Activated T-cell treated with anti-CD3 and anti-CD28 coated beads, Interleukin-2, amount 50 U/mL, for 72 hours (primary cell): ENCODE data around the gene APOBEC3A. TPM values are rescaled to one million over a fixed set of nuclear protein-coding genes. Genes with fewer than 3 reads are reported as not detected.
"Not testable (repeated sequence)": the region's sequence is repeated elsewhere in the genome, so short reads cannot be mapped to it uniquely, and the experiment has no call there.

Experiments
- ATAC-seq, 2 donors: fragments of 150-1000 bp; cut with Tn5 transposase; replicated peaks in 1 of 2; 2 replicates each; pipeline ENCODE4 v1.10.0; 2021; ENCODE audit warnings: moderate library complexity in 2 of 2, mild to moderate bottlenecking in 1 of 2
- DNase-seq, 2 donors: peaks; one replicate each; pipeline ENCODE4 v3.0.0; 2021 to 2022; ENCODE audit warnings: mixed read lengths in 1 of 2
- H3K27ac Mint-ChIP-seq: one replicate; pipeline ENCODE4 v1.8.0; 2022; ENCODE audit warnings: mild to moderate bottlenecking, moderate library complexity, mixed read lengths
- H3K27me3 Mint-ChIP-seq: one replicate; pipeline ENCODE4 v1.8.0; 2022; ENCODE audit warnings: low read depth, mixed read lengths
- H3K36me3 Mint-ChIP-seq, 2 donors: one replicate each; pipeline ENCODE4 v1.8.0; 2022; ENCODE audit warnings: mixed read lengths in 2 of 2, mild to moderate bottlenecking in 1 of 2; ENCODE audit not compliant: insufficient read depth in 2 of 2
- H3K4me1 Mint-ChIP-seq: one replicate; pipeline ENCODE4 v1.8.0; 2022; ENCODE audit warnings: low read depth, mixed read lengths
- H3K4me3 Mint-ChIP-seq, 2 donors: one replicate each; pipeline ENCODE4 v1.8.0; 2022; ENCODE audit warnings: mild to moderate bottlenecking in 2 of 2, mixed read lengths in 2 of 2, moderate library complexity in 2 of 2
- H3K9me3 Mint-ChIP-seq, 2 donors: one replicate each; pipeline ENCODE4 v1.8.0; 2022; ENCODE audit warnings: mixed read lengths in 2 of 2
- total RNA-seq, 2 donors: library from RNA; stranded (reverse); gene quantifications; one replicate each; pipeline ENCODE4 v1.2.3, GENCODE V29; 2022

Gene APOBEC3A
- total RNA-seq, 2 donors from 2014 or later: 0.37 TPM; not detected in 1

DNA sequence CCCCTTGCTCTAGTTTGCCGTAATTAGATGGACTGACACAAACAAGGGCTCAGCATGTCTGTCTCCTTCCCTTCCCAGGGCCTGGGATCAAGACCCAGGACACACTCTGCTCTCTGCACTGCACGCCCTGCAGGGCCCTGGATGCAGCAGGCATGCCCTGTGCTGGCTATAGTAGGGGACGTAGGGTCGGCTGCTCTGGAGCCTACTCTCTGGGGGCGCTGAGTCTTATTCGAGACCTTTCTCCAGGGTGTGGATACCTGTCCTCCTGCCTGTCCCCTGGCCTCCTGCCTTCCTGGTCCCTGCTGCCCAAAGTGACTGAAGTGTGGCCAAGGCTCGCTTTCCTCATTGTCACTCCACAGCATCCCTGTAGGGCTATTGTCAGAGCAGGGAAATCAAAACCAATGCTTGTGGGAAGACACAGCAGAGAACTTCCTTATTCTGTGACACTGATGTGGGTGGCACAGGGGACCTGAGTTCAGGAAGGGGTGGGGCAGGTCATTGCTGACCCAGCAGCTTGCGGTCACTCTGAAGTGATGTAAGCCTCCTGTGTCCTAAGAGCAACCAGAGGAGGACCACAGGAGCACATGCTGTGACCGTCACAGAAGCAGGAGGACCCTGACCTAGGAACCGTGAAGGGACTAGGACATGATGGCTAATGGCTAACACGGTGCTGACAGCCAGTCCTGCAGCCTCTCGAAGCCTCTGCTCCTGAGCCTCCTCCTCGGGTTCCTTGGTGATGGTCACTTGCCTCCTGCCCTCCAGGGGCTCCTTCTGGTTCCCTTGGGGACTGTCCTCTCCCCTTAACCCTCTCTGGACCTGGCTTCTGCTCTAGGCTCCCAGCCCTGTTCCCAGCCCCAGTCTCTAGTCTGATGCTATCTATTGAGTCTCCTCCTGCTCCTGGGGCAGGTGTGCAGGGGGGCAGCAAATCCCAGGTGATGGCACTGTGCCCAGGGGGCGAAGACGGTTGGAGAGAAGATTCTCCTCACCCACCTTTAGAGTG lies 10.3 kb downstream of the APOBEC3A start:
- Mint-ChIP-seq H3K27ac (no peak overlapping the region), H3K9me3 (no peaks in the 10 kb centered on the region), H3K4me3 (no peak overlapping the region), H3K36me3 (no peaks in the 10 kb centered on the region), H3K27me3 (peaks cover 30% of the 10 kb centered on the region), H3K4me1 (peaks cover 7% of the 10 kb centered on the region)
- DNase-seq (no peak), ATAC-seq (peak in 1 of 2 donors; percentile 29)

DNA sequence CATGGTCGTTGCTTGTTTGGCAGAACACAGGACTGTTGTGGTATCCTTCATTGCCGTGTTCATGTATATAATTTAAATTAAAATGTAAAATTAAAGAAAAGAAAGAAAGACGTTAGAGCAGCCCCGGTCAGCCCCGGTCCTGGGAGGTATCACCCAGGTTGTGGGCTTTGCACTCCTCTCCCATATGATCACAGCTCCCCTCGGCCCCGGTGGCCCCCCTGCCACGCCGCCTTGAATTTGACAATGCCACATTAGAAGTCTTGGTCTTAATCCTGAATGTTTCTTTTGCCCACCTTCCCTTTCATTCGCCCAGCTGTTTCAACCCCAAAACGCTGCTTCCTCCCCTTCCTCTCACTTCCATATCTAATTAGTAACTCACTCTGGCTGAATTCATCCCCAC lies 11.4 kb downstream of the APOBEC3A start:
- DNase-seq: no peak
- no peaks in the 10 kb centered on the region for H3K9me3 Mint-ChIP-seq
- no peak overlapping the region for H3K27ac Mint-ChIP-seq
- H3K27me3 Mint-ChIP-seq: peaks cover 34% of the 10 kb centered on the region
- no peak overlapping the region for H3K4me3 Mint-ChIP-seq
- ATAC-seq: no peak
- no peaks in the 10 kb centered on the region for H3K36me3 Mint-ChIP-seq
- peaks cover 8% of the 10 kb centered on the region for H3K4me1 Mint-ChIP-seq

- H3K36me3 Mint-ChIP-seq: no peaks in the 10 kb centered on the region
- no peaks in the 10 kb centered on the region for H3K9me3 Mint-ChIP-seq
- H3K4me1 Mint-ChIP-seq: peaks cover 5% of the 10 kb centered on the region
- DNase-seq: no peak
- no peak overlapping the region for H3K27ac Mint-ChIP-seq
- no peak overlapping the region for H3K4me3 Mint-ChIP-seq
- peak in 1 of 2 donors; percentile 8 for ATAC-seq
- H3K27me3 Mint-ChIP-seq: peaks cover 34% of the 10 kb centered on the region
Measured at GRCh38 chr22:38970551-38970950, 13.1 kb downstream of the APOBEC3A start.

- Mint-ChIP-seq H3K36me3 (peaks cover 1% of the 10 kb centered on the region in 2 donors), H3K27ac (no peak overlapping the region), H3K4me3 (no peak overlapping the region), H3K4me1 (peaks cover 5% of the 10 kb centered on the region), H3K9me3 (peaks cover 0 to 2% of the 10 kb centered on the region in 2 donors), H3K27me3 (peaks cover 34% of the 10 kb centered on the region)
- DNase-seq (no peak), ATAC-seq (no peak)
Measured at GRCh38 chr22:38971202-38971601, 13.8 kb downstream of the APOBEC3A start.

GRCh38 chr22:38971791-38972190 lies 14.4 kb downstream of the APOBEC3A start:
- H3K4me3 Mint-ChIP-seq: no peak overlapping the region
- ATAC-seq (no peak), DNase-seq (no peak)
- no peak overlapping the region for H3K27ac Mint-ChIP-seq
- peaks cover 0 to 2% of the 10 kb centered on the region in 2 donors for H3K9me3 Mint-ChIP-seq
- peaks cover 1% of the 10 kb centered on the region in 2 donors for H3K36me3 Mint-ChIP-seq
- peaks cover 5% of the 10 kb centered on the region for H3K4me1 Mint-ChIP-seq
- H3K27me3 Mint-ChIP-seq: peaks cover 34% of the 10 kb centered on the region

DNA sequence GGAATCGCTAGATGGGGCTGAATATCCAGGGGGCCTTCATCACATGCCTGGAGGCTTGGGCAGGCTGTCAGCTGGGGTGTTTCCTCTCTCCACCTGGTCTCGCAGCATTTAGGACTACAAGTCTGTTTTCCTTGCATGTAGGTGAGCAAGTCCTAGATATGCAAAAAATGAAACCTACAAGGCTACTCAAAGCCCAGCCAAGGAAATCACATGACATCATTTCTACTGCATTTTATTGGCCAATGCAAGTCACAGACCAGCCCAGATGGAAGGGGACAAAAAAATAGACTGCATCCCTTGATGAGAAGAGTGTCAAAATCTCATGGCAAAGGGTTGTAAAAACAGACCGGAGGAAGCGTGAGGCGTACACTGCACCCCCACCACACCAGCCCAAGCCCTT lies 15.1 kb downstream of the APOBEC3A start:
- ATAC-seq (no peak), DNase-seq (no peak)
- Mint-ChIP-seq H3K4me3 (no peak overlapping the region), H3K27ac (no peak overlapping the region), H3K36me3 (peaks cover 1 to 4% of the 10 kb centered on the region in 2 donors), H3K27me3 (peaks cover 34% of the 10 kb centered on the region), H3K4me1 (peaks cover 5% of the 10 kb centered on the region), H3K9me3 (peaks cover 2 to 4% of the 10 kb centered on the region in 2 donors)

GRCh38 chr22:38973289-38974169 lies 16.1 kb downstream of the APOBEC3A start:
- Mint-ChIP-seq H3K4me1 (peaks cover 5% of the 10 kb centered on the region), H3K9me3 (peaks cover 2 to 4% of the 10 kb centered on the region in 2 donors), H3K27me3 (peaks cover 34% of the 10 kb centered on the region), H3K4me3 (no peak overlapping the region), H3K27ac (no peak overlapping the region), H3K36me3 (peaks cover 1 to 4% of the 10 kb centered on the region in 2 donors)
- ATAC-seq (peak; percentile 81 to 83), DNase-seq (peak; percentile 64 to 68)

DNA sequence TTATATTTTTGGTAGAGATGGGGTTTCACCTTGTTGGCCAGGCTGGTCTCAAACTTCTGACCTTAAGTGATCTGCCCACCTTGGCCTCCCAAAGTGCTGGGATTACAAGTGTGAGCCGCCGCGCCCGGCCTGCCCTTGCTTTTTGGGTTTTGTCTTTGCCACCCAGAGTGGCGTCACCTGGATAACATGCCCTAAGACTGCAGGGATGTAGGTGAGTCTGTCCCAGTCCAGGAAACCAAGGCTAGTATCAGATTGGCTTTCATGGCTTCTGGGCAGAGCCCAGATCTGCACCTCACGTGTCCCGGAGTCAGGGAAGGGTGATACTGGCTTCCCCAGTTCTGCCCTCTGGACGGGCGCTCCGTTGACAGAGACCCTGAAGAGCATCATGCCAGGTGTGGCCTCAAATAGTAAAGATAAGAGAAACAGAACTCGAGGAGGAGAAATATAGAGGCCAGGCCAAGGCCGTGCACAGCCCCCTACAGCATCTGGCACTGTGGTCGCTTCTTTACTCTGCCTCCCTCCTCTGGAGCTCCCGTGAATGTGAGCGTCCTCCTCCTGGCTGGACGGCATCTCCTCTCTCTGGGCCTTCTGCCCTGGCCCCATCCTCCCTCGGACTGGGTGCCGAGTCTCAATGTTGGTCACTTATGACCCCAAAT lies 16.9 kb downstream of the APOBEC3A start:
- peaks cover 5% of the 10 kb centered on the region for H3K4me1 Mint-ChIP-seq
- DNase-seq (no peak), ATAC-seq (no peak)
- no peak overlapping the region for H3K4me3 Mint-ChIP-seq
- peaks cover 1 to 4% of the 10 kb centered on the region in 2 donors for H3K36me3 Mint-ChIP-seq
- no peak overlapping the region for H3K27ac Mint-ChIP-seq
- H3K27me3 Mint-ChIP-seq: peaks cover 27% of the 10 kb centered on the region
- peaks cover 2 to 4% of the 10 kb centered on the region in 2 donors for H3K9me3 Mint-ChIP-seq

- Mint-ChIP-seq H3K36me3 (peaks cover 1 to 4% of the 10 kb centered on the region in 2 donors), H3K27me3 (peaks cover 24% of the 10 kb centered on the region), H3K27ac (no peak overlapping the region), H3K4me1 (peaks cover 5% of the 10 kb centered on the region), H3K9me3 (peaks cover 2 to 4% of the 10 kb centered on the region in 2 donors), H3K4me3 (no peak overlapping the region)
- ATAC-seq: no peak
- DNase-seq: no peak
Measured at GRCh38 chr22:38974826-38975175, 17.4 kb downstream of the APOBEC3A start.

GRCh38 chr22:38977289-38977688 lies 19.9 kb downstream of the APOBEC3A start:
- not testable (repeated sequence) for H3K27me3 Mint-ChIP-seq, H3K9me3 Mint-ChIP-seq, H3K27ac Mint-ChIP-seq, H3K4me3 Mint-ChIP-seq, DNase-seq, ATAC-seq, H3K36me3 Mint-ChIP-seq
- peaks cover 20% of the 10 kb centered on the region for H3K4me1 Mint-ChIP-seq

DNA sequence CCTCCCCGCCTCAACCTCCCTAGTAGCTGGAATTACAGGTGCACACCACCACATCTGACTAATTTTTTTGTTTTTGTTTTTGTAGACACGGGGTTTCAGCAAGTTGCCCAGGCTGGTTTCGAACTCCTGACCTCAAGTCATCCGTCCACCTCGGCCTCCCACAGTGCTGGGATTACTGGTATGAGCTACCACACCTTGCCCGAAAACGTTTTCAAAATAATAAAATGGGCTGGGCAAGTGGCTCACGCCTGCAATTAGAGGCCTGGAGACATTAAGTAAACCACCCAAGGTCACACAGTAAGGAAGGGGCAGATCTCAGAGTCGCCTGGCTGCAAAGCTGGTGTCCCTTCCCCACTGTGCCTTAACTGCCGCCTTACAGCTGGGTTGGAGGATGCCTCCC lies 23.2 kb downstream of the APOBEC3A start:
- DNase-seq, H3K9me3 Mint-ChIP-seq, H3K27ac Mint-ChIP-seq, ATAC-seq, H3K4me3 Mint-ChIP-seq, H3K27me3 Mint-ChIP-seq: not testable (repeated sequence)
- Mint-ChIP-seq H3K36me3 (peaks cover 13 to 23% of the 10 kb centered on the region in 2 donors), H3K4me1 (peaks cover 48% of the 10 kb centered on the region)
